Heart left ventricle (tissue), 16 donors: ENCODE measurements around the gene LRIG1. TPM values are rescaled to one million over a fixed set of nuclear protein-coding genes. Genes with fewer than 3 reads are reported as not detected.

Experiments
- ATAC-seq, 4 donors: fragments of 200-7000 bp; cut with Tn5 transposase; one replicate each; pipeline ENCODE4 v1.9.1; 2020 to 2022; ENCODE audit warnings: moderate library complexity in 4 of 4, mild to moderate bottlenecking in 3 of 4, moderate number of reproducible peaks in 1 of 4
- DNase-seq, 5 donors: peaks; one replicate each; pipeline ENCODE4 v3.0.0-alpha.2; 2020
- H3K27ac ChIP-seq, 12 donors: fragments of 200-600 bp; sonication (generic) in 4 of 12; one replicate each; pipeline versions ENCODE4 v1.5.0 to v1.8.0; 2016 to 2022; ENCODE audit warnings: mild to moderate bottlenecking in 2 of 12
- H3K27me3 ChIP-seq, 9 donors: fragments of 200-600 bp; sonication (generic) in 2 of 9; one replicate each; pipeline versions ENCODE4 v1.5.1 to v1.8.0; 2016 to 2022; ENCODE audit warnings: mild to moderate bottlenecking in 3 of 9
- H3K36me3 ChIP-seq, 9 donors: fragments of 200-600 bp; sonication (generic) in 2 of 9; one replicate each; pipeline versions ENCODE4 v1.5.0 to v1.8.0; 2018 to 2022; ENCODE audit warnings: mild to moderate bottlenecking in 2 of 9
- H3K4me1 ChIP-seq, 12 donors: fragments of 200-600 bp; sonication (generic) in 4 of 12; one replicate each; pipeline versions ENCODE4 v1.5.0 to v1.8.0; 2016 to 2022; ENCODE audit warnings: mild to moderate bottlenecking in 3 of 12
- H3K4me3 ChIP-seq, 12 donors: fragments of 200-600 bp; sonication (generic) in 4 of 12; one replicate each; pipeline versions ENCODE4 v1.5.0 to v1.8.0; 2017 to 2022; ENCODE audit warnings: mild to moderate bottlenecking in 9 of 12, moderate library complexity in 4 of 12
- H3K9me3 ChIP-seq, 12 donors: fragments of 200-600 bp; sonication (generic) in 4 of 12; one replicate each; pipeline versions ENCODE4 v1.5.0 to v1.8.0; 2016 to 2022; ENCODE audit warnings: mild to moderate bottlenecking in 1 of 12
- POLR2A ChIP-seq, 2 donors: fragments of 450-650 bp; IDR thresholded peaks; one replicate each; pipeline ENCODE4 v1.6.1; 2017; ENCODE audit warnings: antibody characterized with exemption in 2 of 2, mild to moderate bottlenecking in 2 of 2, moderate library complexity in 2 of 2
- WGBS, 4 donors: extraction: QIAGEN DNeasy Blood & Tissue Kit in 2 of 4; methylation state at CpG; one replicate each; pipeline versions ENCODE4 v1.1.5 to v1.1.7; 2013 to 2018; 5-methylcytosine and 5-hydroxymethylcytosine counted together
- intact Hi-C, 10 donors: fragments of 100-400 bp; cut with DNase I; formaldehyde crosslinking; loops; one replicate each; pipeline versions ENCODE4 v1.11.1 to v1.14.2; 2022
- polyA plus RNA-seq, 2 donors: library from polyadenylated mRNA; stranded (reverse); fragments of 200-250 nt; gene quantifications; one replicate each; pipeline ENCODE4 v1.2.3, GENCODE V29; 2013
- total RNA-seq, 9 donors: library from RNA; depleted of rRNA in 2 of 9; stranded (reverse); fragments of >200 nt in 2 of 9; fragmentation: NEBNext Ultra II Directional in 3 of 9; extraction: Animal tissue kit (Norgen Biotek cat#: 25700) in 3 of 9; gene quantifications; one replicate each; pipeline versions ENCODE4 v1.1.0 to v1.2.4, GENCODE V29; 2016 to 2023
- TF ChIP-seq, protein P1 (sequence below), 12 donors: fragments of 200-600 bp; sonication (generic) in 4 of 12; IDR thresholded peaks; one replicate each; pipeline versions ENCODE4 v1.5.0 to v1.8.0; 2018 to 2022; ENCODE audit warnings: antibody characterized with exemption in 12 of 12, mild to moderate bottlenecking in 5 of 12
- donor health status: ischemic (EF 13 %, LVEDD 7.1; RV severe dilation, severe dysfunction).
- donor health status: healthy with polysubstance abuse.
- donor health status: DM: no; HTN: yes; CAD: no.
- donor health status: DM: no; HTN: no; CAD: no.
- donor health status: ischemic (EF 25% LVEDD 6.9; RV normal size, moderate dysfunction).
- donor health status: ischemic (EF 25% LVEDD 5.7; RV mildly dilated, moderate dysfunction).
- donor health status: healthy.
- donor health status: DM: yes; HTN: yes; CAD: no.
- donor health status: ischemic (EF 35%, LVEDD 5.7; RV mildly dilated, moderate dysfunction).
- donor health status: nonischemic (EF 11% LVEDD 7.7; RV severe dilation, severe dysfunction).
- donor health status: DM: yes; HTN: yes; CAD: no.
- donor health status: PGD.
- donor health status: ischemic (EF 29% LVEDD 5.4; RV normal size, mild dysfunction).
- donor health status: nonischemic (EF 23%, LVEDD 6.1; RV moderate dilation, normal function).

The LRIG1 gene
- total and polyA plus RNA-seq, 11 donors = 42.3 to 161 (median 88.8) TPM

DNA sequence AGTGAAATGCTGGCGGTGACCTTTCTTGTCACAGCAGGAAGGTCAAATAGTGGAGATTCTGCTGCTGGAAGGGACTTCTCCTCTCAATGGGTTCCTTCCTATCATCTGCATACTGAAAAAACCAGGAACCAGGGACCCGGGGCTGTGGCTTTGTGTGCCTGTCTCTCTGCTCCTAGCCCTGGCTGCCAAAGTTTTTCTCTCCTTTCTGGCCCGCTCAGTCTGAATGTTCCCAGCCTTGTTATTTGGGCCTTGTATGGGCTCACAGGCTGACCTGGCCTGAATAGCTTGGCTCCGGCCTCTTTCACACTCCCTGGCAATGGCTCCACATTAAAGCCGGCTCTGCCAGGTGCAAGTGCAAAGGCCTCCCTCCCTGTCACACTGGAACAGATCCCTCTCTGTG is 94.7 kb downstream of the LRIG1 start:
- DNase-seq (peak in 1 of 5 donors; percentile 44), ATAC-seq (peak; percentile 33 to 62 (median 48))
- peaks cover 0 to 84% (median 55%) of the 10 kb centered on the region in 9 donors for H3K36me3 ChIP-seq
- WGBS, 4 donors = 39 to 67% (median 53%) methylated on average over 5 of the region's 5 CpGs
- TF ChIP-seq, protein P1, sequence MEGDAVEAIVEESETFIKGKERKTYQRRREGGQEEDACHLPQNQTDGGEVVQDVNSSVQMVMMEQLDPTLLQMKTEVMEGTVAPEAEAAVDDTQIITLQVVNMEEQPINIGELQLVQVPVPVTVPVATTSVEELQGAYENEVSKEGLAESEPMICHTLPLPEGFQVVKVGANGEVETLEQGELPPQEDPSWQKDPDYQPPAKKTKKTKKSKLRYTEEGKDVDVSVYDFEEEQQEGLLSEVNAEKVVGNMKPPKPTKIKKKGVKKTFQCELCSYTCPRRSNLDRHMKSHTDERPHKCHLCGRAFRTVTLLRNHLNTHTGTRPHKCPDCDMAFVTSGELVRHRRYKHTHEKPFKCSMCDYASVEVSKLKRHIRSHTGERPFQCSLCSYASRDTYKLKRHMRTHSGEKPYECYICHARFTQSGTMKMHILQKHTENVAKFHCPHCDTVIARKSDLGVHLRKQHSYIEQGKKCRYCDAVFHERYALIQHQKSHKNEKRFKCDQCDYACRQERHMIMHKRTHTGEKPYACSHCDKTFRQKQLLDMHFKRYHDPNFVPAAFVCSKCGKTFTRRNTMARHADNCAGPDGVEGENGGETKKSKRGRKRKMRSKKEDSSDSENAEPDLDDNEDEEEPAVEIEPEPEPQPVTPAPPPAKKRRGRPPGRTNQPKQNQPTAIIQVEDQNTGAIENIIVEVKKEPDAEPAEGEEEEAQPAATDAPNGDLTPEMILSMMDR (IDR thresholded peaks at IDR 0.05) = no peak
- TF ChIP-seq POLR2A (IDR thresholded peaks at IDR 0.05) = no peak
- intact Hi-C loops = loop anchor here (2.0 to 10.0 kb wide), 6 partner anchors 91 to 411 kb away; partner anchors contain the start of gene LRIG1 (in 5 of the 10)
- peak overlapping the region in 11 of 12 donors; percentile 24 to 81 (median 66) for H3K27ac ChIP-seq
- H3K4me1 ChIP-seq = peaks cover 4 to 89% (median 42%) of the 10 kb centered on the region in 12 donors
- no peak overlapping the region for H3K4me3 ChIP-seq
- no peaks in the 10 kb centered on the region for H3K27me3 ChIP-seq
- H3K9me3 ChIP-seq = no peaks in the 10 kb centered on the region

DNA sequence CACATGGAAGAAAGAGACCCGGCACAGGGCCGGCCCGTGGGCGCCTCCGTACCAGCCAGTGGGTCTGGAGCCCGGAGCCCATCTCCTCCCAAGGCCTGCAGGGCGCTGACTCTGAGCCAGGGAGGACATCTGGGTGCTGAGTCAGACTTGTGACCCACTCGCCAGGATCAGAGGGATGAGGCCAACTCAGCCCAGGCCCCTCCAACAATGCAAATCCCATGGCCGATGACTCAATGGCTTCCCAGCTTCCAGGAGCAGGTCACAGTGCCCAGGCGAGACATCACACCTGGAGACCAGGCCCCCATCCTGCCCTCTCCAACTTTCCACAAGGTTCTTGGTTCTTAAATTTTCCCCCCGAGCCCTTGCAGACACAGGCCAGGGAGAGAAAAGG is 95.1 kb downstream of the LRIG1 start:
- Histone ChIP-seq H3K4me3 (no peak overlapping the region), H3K4me1 (peaks cover 4 to 87% (median 40%) of the 10 kb centered on the region in 12 donors), H3K36me3 (peaks cover 0 to 79% (median 55%) of the 10 kb centered on the region in 9 donors), H3K9me3 (no peaks in the 10 kb centered on the region), H3K27ac (peak overlapping the region in 11 of 12 donors; percentile 24 to 81 (median 66)), H3K27me3 (no peaks in the 10 kb centered on the region)
- intact Hi-C loops = loop anchor here (2.0 to 10.0 kb wide), 6 partner anchors 92 to 412 kb away; partner anchors contain the start of gene LRIG1 (in 5 of the 10)
- 81 to 90% (median 85%) methylated on average over 10 to 11 of the region's 11 CpGs for WGBS, 4 donors
- TF ChIP-seq POLR2A (IDR thresholded peaks at IDR 0.05) = no peak
- TF ChIP-seq, protein P1 (IDR thresholded peaks at IDR 0.05) = no peak
- ATAC-seq (peak in 3 of 4 donors; percentile 8 to 59 (median 39)), DNase-seq (peak in 2 of 5 donors; percentile 47 to 54)

GRCh38 chr3:66404903-66405700 is 95.7 kb downstream of the LRIG1 start:
- Histone ChIP-seq H3K4me1 (peaks cover 4 to 81% (median 40%) of the 10 kb centered on the region in 12 donors), H3K27me3 (no peaks in the 10 kb centered on the region), H3K9me3 (no peaks in the 10 kb centered on the region), H3K36me3 (peaks cover 0 to 73% (median 53%) of the 10 kb centered on the region in 9 donors), H3K27ac (peak overlapping the region in 9 of 12 donors; percentile 24 to 81 (median 64)), H3K4me3 (no peak overlapping the region)
- DNase-seq = peak in 1 of 5 donors; percentile 21
- ATAC-seq = peak in 1 of 4 donors; percentile 5
- 87 to 96% (median 93%) methylated on average over 26 to 32 of the region's 32 CpGs for WGBS, 4 donors
- intact Hi-C loops = loop anchor here in 9 of 10 donors (5.0 to 10.0 kb wide), 4 partner anchors 92 to 412 kb away; partner anchors contain the start of gene LRIG1 (in 4 of the 9)
- TF ChIP-seq, protein P1 (IDR thresholded peaks at IDR 0.05) = no peak
- TF ChIP-seq POLR2A (IDR thresholded peaks at IDR 0.05) = no peak

DNA sequence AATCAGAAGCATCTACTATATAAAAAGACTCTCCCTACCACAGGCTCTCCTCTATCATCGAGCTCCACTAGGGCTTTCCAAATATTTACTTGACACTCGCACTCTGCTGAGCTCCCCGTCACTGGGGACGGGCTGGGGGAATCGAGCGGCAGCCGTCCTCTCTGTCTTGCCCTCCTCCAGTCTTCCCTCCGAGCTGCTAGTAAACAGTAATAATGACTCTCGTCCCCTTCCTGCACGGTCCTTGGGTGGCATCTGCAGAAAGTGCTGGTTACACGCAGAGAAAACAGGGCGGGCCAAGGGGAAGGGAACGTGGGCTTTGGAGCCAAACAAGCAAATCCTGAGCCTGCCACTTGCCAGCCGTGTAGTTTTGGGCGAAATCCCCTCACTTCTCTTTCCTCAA is 96.6 kb downstream of the LRIG1 start:
- ATAC-seq = no peak
- peaks cover 0 to 70% (median 44%) of the 10 kb centered on the region in 9 donors for H3K36me3 ChIP-seq
- TF ChIP-seq, protein P1 (IDR thresholded peaks at IDR 0.05) = no peak
- TF ChIP-seq POLR2A (IDR thresholded peaks at IDR 0.05) = no peak
- no peaks in the 10 kb centered on the region for H3K27me3 ChIP-seq
- 80 to 86% (median 82%) methylated on average over 15 of the region's 15 CpGs for WGBS, 4 donors
- DNase-seq = peak in 1 of 5 donors; percentile 8
- peak overlapping the region in 1 of 12 donors; percentile 81 for H3K27ac ChIP-seq
- H3K9me3 ChIP-seq = no peaks in the 10 kb centered on the region
- peaks cover 4 to 73% (median 39%) of the 10 kb centered on the region in 12 donors for H3K4me1 ChIP-seq
- intact Hi-C loops = loop anchor here in 1 of 10 donors (10.0 kb wide), 1 partner anchor 271 kb away; no protein-coding TSS in a partner anchor
- H3K4me3 ChIP-seq = no peak overlapping the region
